ENCODE results near the gene FAM219A. TPM values are rescaled to one million over a fixed set of nuclear protein-coding genes. Genes with fewer than 3 reads are reported as not detected.

The FAM219A gene
- total and polyA plus RNA-seq, 7 experiments from 2014 or later, result 0.67 to 14.6 (median 12.4) TPM

DNA sequence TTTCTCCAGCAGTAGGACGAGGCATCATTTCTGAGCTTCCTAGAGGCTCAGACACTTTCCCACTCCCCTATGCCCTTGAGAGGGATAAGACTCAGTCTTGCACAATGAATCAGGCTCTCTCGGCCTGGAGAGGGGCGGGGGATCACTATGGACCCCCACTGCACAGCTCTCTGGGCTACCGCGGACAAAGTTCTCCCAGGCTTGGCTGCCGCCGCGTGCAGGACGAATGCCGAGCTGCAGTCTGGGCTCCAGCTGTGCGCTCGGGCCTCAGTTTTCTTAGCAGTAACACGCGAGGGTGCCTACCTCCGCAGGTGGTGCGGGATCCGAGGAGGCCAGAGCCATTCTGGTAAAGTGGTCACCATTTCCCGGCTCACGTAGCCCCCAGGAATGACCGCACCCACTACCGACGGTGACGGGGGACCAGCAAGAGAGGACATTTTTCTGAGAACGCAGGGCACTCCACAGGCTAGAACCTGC is 78.3 kb downstream of the FAM219A start:
- Histone ChIP-seq H3K27ac (ENCODE audit: low read depth, low read length) (peak overlapping the region; percentile 63), H3K4me1 (ENCODE audit: control insufficient read depth in 2 of 2, insufficient read depth in 2 of 2, low read length in 2 of 2) (peaks cover 16 to 22% of the 10 kb centered on the region in 2 donors), H3K4me3 (ENCODE audit: low read length) (peak overlapping the region; percentile 58), H3K27me3 (ENCODE audit: control insufficient read depth in 2 of 2, insufficient read depth in 2 of 2, low read length in 2 of 2) (no peaks in the 10 kb centered on the region), H3K9me3 (ENCODE audit: control insufficient read depth in 2 of 3, low read length in 3 of 3) (no peaks in the 10 kb centered on the region), H3K36me3 (ENCODE audit: control insufficient read depth in 2 of 3, insufficient read depth in 3 of 3, low read length in 3 of 3) (no peaks in the 10 kb centered on the region)
- ChIA-PET CTCF (interaction anchor here (1.3 to 5.2 kb wide), 3 partner anchors 24 to 124 kb away, joined by 3 to 39 read pairs (median 9); no protein-coding TSS in a partner anchor), POLR2A (interaction anchor here (0.9 to 6.1 kb wide), 4 partner anchors 17 to 258 kb away, joined by 3 to 62 read pairs (median 4); partner anchors contain the start of genes DNAI1 and SIGMAR1)
- ATAC-seq, result no peak
- Mint-ChIP-seq H3K27ac (peak overlapping the region; percentile 73 to 91 (median 86)), H3K4me1 (peaks cover 25 to 51% (median 46%) of the 10 kb centered on the region in 7 donors), H3K27me3 (peaks cover 0 to 11% (median 0%) of the 10 kb centered on the region in 5 donors), H3K4me3 (peak overlapping the region; percentile 78 to 94 (median 91)), H3K9me3 (peaks cover 0 to 2% (median 0%) of the 10 kb centered on the region in 11 donors), H3K36me3 (no peaks in the 10 kb centered on the region)
- peak in 6 of 9 donors; percentile 12 to 42 (median 34) for DNase-seq
- intact Hi-C loops (cut with micrococcal nuclease), result loop anchor here in 1 of 2 donors (1.0 kb wide), 4 partner anchors 78 to 286 kb away; partner anchors contain the start of genes DNAI1 and FAM219A

DNA sequence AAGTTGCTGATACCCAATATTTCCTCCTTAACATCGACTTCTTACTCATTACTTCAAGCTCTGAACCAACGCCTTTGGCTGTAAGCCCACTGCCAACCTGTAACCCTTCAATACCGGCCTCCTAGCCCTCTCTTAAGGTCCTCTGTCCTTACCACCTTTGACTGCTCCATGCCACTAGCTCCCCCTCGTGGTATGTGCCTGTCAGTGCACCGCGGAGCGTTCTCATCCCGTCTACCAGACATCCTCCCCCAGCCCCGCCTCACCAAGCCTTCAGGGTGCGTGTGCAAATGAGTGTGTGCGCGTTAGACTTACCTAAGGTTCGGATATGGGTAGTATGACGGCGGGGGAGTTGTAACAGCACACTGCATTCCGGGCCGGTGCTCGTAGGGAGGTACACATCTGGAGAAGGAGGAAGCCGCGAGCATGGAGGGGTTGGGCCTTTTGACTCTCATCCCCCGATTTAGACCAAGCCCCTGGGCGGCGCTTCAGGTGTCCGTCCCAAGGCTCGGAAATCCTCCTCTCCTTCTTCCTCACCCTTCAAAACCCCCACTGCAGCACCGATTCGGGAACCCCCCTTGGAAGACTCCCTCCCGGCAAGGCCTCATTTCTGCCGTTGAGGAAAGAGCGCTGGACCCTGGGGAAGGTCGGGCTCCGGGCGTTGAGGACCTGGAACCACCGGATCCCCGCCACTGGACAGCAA is 78.9 kb downstream of the FAM219A start:
- Histone ChIP-seq H3K27ac (ENCODE audit: low read depth, low read length) (peak overlapping the region; percentile 63), H3K36me3 (ENCODE audit: control insufficient read depth in 2 of 3, insufficient read depth in 3 of 3, low read length in 3 of 3) (no peaks in the 10 kb centered on the region), H3K9me3 (ENCODE audit: control insufficient read depth in 2 of 3, low read length in 3 of 3) (no peaks in the 10 kb centered on the region), H3K27me3 (ENCODE audit: control insufficient read depth in 2 of 2, insufficient read depth in 2 of 2, low read length in 2 of 2) (no peaks in the 10 kb centered on the region), H3K4me3 (ENCODE audit: low read length) (peak overlapping the region; percentile 58), H3K4me1 (ENCODE audit: control insufficient read depth in 2 of 2, insufficient read depth in 2 of 2, low read length in 2 of 2) (peaks cover 16 to 22% of the 10 kb centered on the region in 2 donors)
- Mint-ChIP-seq H3K9me3 (peaks cover 0 to 2% (median 0%) of the 10 kb centered on the region in 11 donors), H3K27me3 (peaks cover 0 to 11% (median 0%) of the 10 kb centered on the region in 5 donors), H3K4me1 (peaks cover 25 to 51% (median 46%) of the 10 kb centered on the region in 7 donors), H3K36me3 (no peaks in the 10 kb centered on the region), H3K27ac (peak overlapping the region; percentile 63 to 91 (median 86)), H3K4me3 (peak overlapping the region; percentile 78 to 94 (median 91))
- POLR2A ChIA-PET, result interaction anchor here (0.8 to 6.1 kb wide), 4 partner anchors 15 to 258 kb away, joined by 3 to 62 read pairs (median 4); partner anchors contain the start of genes DNAI1 and SIGMAR1
- peak; percentile 65 for ATAC-seq
- CTCF ChIA-PET, result interaction anchor here (1.0 to 5.2 kb wide), 6 partner anchors 19 to 123 kb away, joined by 3 to 39 read pairs (median 4); no protein-coding TSS in a partner anchor
- intact Hi-C loops (cut with micrococcal nuclease), result loop anchor here (1.0 to 10.0 kb wide), 19 partner anchors 47 to 1827 kb away; partner anchors contain the start of genes CLTA (in 1 of the 2), DNAI1 (in 1 of the 2), DNAJA1 (in 1 of the 2) and FAM219A (in 1 of the 2)
- peak; percentile 78 to 94 (median 90) for DNase-seq

DNA sequence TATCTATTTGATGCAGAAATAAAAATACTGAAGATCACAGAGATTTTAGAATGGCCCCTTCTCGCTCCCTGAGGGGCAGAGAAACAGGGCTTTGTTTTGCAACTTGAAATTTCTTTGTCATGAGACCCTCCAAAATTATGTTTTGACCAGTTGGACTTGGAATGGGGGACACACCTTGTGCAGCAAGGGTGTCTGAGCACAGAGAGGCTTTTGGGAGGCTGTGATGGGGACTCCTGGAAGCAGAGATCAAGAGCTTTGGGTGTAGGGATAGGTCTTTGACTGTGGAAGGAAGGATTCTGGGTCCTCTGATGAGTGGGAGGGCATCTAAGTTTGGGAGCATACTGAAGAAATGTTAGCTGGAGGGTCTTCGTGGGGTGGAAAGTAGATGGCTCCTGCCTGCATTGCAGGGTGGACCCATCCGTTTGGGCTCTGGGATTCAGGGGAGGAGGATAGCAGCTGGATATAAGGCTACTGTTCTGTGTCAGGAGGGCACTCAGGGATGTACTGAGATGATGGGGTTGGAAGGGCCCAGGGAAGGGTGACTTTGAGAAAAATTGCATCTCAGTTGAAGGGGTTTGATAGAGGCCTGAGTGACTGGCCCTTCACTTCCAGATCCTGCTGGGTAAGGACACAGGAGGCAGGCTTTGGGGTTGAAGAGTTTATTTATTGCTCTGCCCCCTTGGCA is 79.9 kb downstream of the FAM219A start:
- H3K27ac Mint-ChIP-seq, result peak overlapping the region in 2 of 9 donors; percentile 49 to 86

DNA sequence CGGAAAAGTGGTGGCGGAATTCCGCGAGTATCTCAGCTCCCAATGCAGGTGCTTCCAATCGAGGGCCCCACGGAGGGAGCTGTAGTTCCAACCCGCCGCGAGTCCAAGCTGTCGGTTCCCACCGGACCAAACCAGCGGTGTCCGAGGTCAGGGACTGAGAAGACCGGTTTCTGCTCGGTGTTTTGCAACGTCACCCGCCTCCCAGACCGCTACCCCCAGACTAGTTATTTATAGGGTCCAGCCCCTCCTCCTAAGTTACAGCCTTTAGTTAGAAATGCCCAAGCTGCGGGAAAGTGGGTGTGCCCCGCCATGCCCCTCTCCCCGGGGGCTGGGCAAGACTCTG is 81.0 kb downstream of the FAM219A start:
- Mint-ChIP-seq H3K4me3 (peak overlapping the region; percentile 78 to 94 (median 91)), H3K27ac (peak overlapping the region in 5 of 9 donors; percentile 52 to 78 (median 65)), H3K36me3 (peaks cover 0 to 4% (median 0%) of the 10 kb centered on the region in 5 donors), H3K9me3 (peaks cover 0 to 2% (median 0%) of the 10 kb centered on the region in 11 donors), H3K4me1 (peaks cover 27 to 51% (median 46%) of the 10 kb centered on the region in 7 donors), H3K27me3 (peaks cover 0 to 7% (median 0%) of the 10 kb centered on the region in 5 donors)
- ATAC-seq (no peak), DNase-seq (no peak)
- CTCF ChIA-PET, result interaction anchor here (1.2 to 5.2 kb wide), 4 partner anchors 9 to 46 kb away, joined by 3 to 39 read pairs (median 7); no protein-coding TSS in a partner anchor
- Histone ChIP-seq H3K27me3 (ENCODE audit: control insufficient read depth in 2 of 2, insufficient read depth in 2 of 2, low read length in 2 of 2) (no peaks in the 10 kb centered on the region), H3K27ac (ENCODE audit: low read depth, low read length) (peak overlapping the region; percentile 28), H3K4me3 (ENCODE audit: low read length) (peak overlapping the region; percentile 82), H3K36me3 (ENCODE audit: control insufficient read depth in 2 of 3, insufficient read depth in 3 of 3, low read length in 3 of 3) (no peaks in the 10 kb centered on the region), H3K9me3 (ENCODE audit: control insufficient read depth in 2 of 3, low read length in 3 of 3) (no peaks in the 10 kb centered on the region), H3K4me1 (ENCODE audit: control insufficient read depth in 2 of 2, insufficient read depth in 2 of 2, low read length in 2 of 2) (peaks cover 16 to 22% of the 10 kb centered on the region in 2 donors)
- intact Hi-C loops (cut with micrococcal nuclease), result loop anchor here (1.0 to 10.0 kb wide), 18 partner anchors 48 to 1825 kb away; partner anchors contain the start of genes UBAP1 (in 2 of the 2), APTX (in 1 of the 2), CLTA (in 1 of the 2) and DCAF12 (in 1 of the 2)
- POLR2A ChIA-PET, result interaction anchor here (1.5 to 6.1 kb wide), 3 partner anchors 44 to 287 kb away, joined by 3 to 62 read pairs (median 6); no protein-coding TSS in a partner anchor

More for the DNA sequence above, 79.9 kb downstream of the FAM219A start:
- Histone ChIP-seq H3K9me3 (ENCODE audit: control insufficient read depth in 2 of 3, low read length in 3 of 3) (no peaks in the 10 kb centered on the region), H3K27ac (ENCODE audit: low read depth, low read length) (no peak overlapping the region), H3K4me1 (ENCODE audit: control insufficient read depth in 2 of 2, insufficient read depth in 2 of 2, low read length in 2 of 2) (peaks cover 16 to 22% of the 10 kb centered on the region in 2 donors), H3K4me3 (ENCODE audit: low read length) (no peak overlapping the region), H3K27me3 (ENCODE audit: control insufficient read depth in 2 of 2, insufficient read depth in 2 of 2, low read length in 2 of 2) (no peaks in the 10 kb centered on the region), H3K36me3 (ENCODE audit: control insufficient read depth in 2 of 3, insufficient read depth in 3 of 3, low read length in 3 of 3) (no peaks in the 10 kb centered on the region)
- ChIA-PET POLR2A (interaction anchor here (1.5 to 6.1 kb wide), 3 partner anchors 45 to 286 kb away, joined by 3 to 62 read pairs (median 6); no protein-coding TSS in a partner anchor), CTCF (interaction anchor here (1.0 to 5.2 kb wide), 8 partner anchors 10 to 123 kb away, joined by 3 to 39 read pairs (median 4); no protein-coding TSS in a partner anchor)
- H3K4me3 Mint-ChIP-seq, result peak overlapping the region in 9 of 10 donors; percentile 6 to 91 (median 57)
- intact Hi-C loops (cut with micrococcal nuclease), result loop anchor here (1.0 to 10.0 kb wide), 15 partner anchors 46 to 1826 kb away; partner anchors contain the start of genes CLTA (in 1 of the 2), DNAJA1 (in 1 of the 2), HINT2 (in 1 of the 2) and KIF24 (in 1 of the 2)
- DNase-seq (no peak), ATAC-seq (no peak)
- peaks cover 0 to 2% (median 0%) of the 10 kb centered on the region in 11 donors for H3K9me3 Mint-ChIP-seq
- peaks cover 27 to 51% (median 46%) of the 10 kb centered on the region in 7 donors for H3K4me1 Mint-ChIP-seq
- H3K27me3 Mint-ChIP-seq, result peaks cover 0 to 11% (median 0%) of the 10 kb centered on the region in 5 donors
- H3K36me3 Mint-ChIP-seq, result peaks cover 0 to 4% (median 0%) of the 10 kb centered on the region in 5 donors

DNA sequence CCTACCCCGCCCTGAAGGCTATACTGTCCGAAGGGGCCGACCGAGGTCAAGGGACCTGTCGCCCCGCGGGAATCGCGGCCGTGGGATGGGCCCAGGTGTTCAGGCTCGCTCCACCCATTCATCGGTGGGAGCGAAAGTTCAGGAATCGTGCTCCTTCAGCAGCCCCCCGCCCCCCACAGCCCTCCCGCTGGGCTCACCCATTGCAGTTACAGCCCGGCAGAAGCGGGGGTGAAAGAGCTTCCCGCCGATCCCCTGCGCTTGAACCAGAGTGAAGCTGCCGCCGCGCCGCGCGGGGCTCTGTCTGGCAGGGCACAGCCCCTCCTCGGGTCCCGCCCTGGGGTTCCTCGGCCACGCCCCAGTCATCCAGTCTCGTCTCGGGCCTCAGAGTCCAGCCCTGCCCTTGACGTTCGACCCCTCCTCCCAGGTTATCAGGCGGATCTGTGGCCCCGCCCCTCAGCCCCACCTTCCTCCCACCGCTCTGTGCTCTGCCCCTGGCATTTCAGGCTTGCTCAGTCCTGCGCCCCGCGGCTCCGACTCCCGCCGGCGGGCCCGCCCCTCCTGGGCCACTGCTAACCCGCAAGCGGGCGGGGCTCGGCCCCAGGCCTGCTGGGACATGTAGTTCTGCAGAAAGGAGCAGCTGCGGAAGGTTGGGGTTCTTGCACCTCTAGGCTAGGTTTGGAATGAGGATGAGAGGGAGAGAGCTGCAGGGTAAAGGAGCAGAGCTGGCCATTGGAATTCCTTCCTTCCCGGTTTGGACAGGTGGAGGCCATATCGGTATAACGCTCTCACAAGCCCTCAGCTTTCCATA is 81.6 kb downstream of the FAM219A start, which contains the start of gene MYORG:
Gene MYORG, minus strand, starts transcription at position 303 of the 808 bp plus-strand sequence. CDS start 3,955 bp downstream, outside the sequence.
- ChIA-PET POLR2A (interaction anchor here (0.7 to 6.1 kb wide), 7 partner anchors 43 to 365 kb away, joined by 3 to 62 read pairs (median 3); partner anchors contain the start of gene DCTN3), CTCF (interaction anchor here (1.7 to 5.2 kb wide), 3 partner anchors 13 to 45 kb away, joined by 4 to 39 read pairs (median 10); no protein-coding TSS in a partner anchor)
- Histone ChIP-seq H3K4me3 (ENCODE audit: low read length) (peak within 1 kb of the TSS; percentile 82), H3K36me3 (ENCODE audit: control insufficient read depth in 2 of 3, insufficient read depth in 3 of 3, low read length in 3 of 3) (no peaks in the 10 kb centered on the region), H3K27me3 (ENCODE audit: control insufficient read depth in 2 of 2, insufficient read depth in 2 of 2, low read length in 2 of 2) (no peaks in the 10 kb centered on the region), H3K9me3 (ENCODE audit: control insufficient read depth in 2 of 3, low read length in 3 of 3) (no peaks in the 10 kb centered on the region), H3K4me1 (ENCODE audit: control insufficient read depth in 2 of 2, insufficient read depth in 2 of 2, low read length in 2 of 2) (peaks cover 16 to 22% of the 10 kb centered on the region in 2 donors), H3K27ac (ENCODE audit: low read depth, low read length) (peak within 1 kb of the TSS; percentile 57)
- H3K27ac Mint-ChIP-seq, result peak within 1 kb of the TSS; percentile 52 to 92 (median 81)
- peaks cover 27 to 49% (median 45%) of the 10 kb centered on the region in 7 donors for H3K4me1 Mint-ChIP-seq
- ATAC-seq (peak; percentile 86), DNase-seq (peak; percentile 85 to 96 (median 93))
- peaks cover 0 to 4% (median 0%) of the 10 kb centered on the region in 5 donors for H3K36me3 Mint-ChIP-seq
- H3K27me3 Mint-ChIP-seq, result peaks cover 0 to 5% (median 0%) of the 10 kb centered on the region in 5 donors
- intact Hi-C loops (cut with micrococcal nuclease), result loop anchor here (1.0 to 10.0 kb wide), 21 partner anchors 27 to 1824 kb away; partner anchors contain the start of genes DCAF12 (in 2 of the 2), UBAP1 (in 2 of the 2), APTX (in 1 of the 2) and CLTA (in 1 of the 2)
- peak within 1 kb of the TSS; percentile 78 to 94 (median 91) for H3K4me3 Mint-ChIP-seq
- no peaks in the 10 kb centered on the region for H3K9me3 Mint-ChIP-seq

Data from naive thymus-derived CD4-positive, alpha-beta T cell (primary cell).